SU-DHL-6 (cell line): Measurements from ENCODE around the gene INTS7.

ENCODE experiments used
- CTCF ChIP-seq: fragments of 200-600 bp; sonication (generic); IDR thresholded peaks from one replicate; pipeline ENCODE4 v1.5.1; 2017; ENCODE audit warnings: antibody characterized with exemption, mild to moderate bottlenecking, low read length, moderate library complexity; ENCODE audit not compliant: insufficient read depth, poor library complexity, severe bottlenecking
- EZH2phosphoT487 ChIP-seq: fragments of 200-600 bp; sonication (generic), shearing (Covaris generic); conservative IDR thresholded peaks from 2 replicates; pipeline ENCODE4 v1.6.1; 2018; ENCODE audit warnings: mild to moderate bottlenecking, antibody characterized with exemption, low read length, moderate library complexity, mixed read lengths

GRCh38 chr1:211942583-211942982 is 92.8 kb downstream of the INTS7 start:
- TF ChIP-seq CTCF, result no peak
- no peak for TF ChIP-seq EZH2phosphoT487
